RCC 7860 (cell line): Measurements from ENCODE around the gene TMEM11.

ENCODE experiments used
- DNase-seq: peaks from one replicate; pipeline ENCODE4 v3.0.0-alpha.2; 2015; ENCODE audit warnings: low spot score
- FAIRE-seq: peaks from 2 replicates; lab custom pipeline; 2012; peaks lifted over from hg19 to GRCh38; lab: Jason Lieb, UNC

TMEM11 gene

GRCh38 chr17:21163101-21163500 lies 50.9 kb downstream of the TMEM11 start:
- no peak for FAIRE-seq
- no peak for DNase-seq

GRCh38 chr17:21162394-21162775 lies 51.6 kb downstream of the TMEM11 start:
- FAIRE-seq, result no peak
- no peak for DNase-seq

GRCh38 chr17:21161498-21162393 lies 52.2 kb downstream of the TMEM11 start:
- FAIRE-seq (no peak), DNase-seq (no peak)

GRCh38 chr17:21160401-21160800 lies 53.6 kb downstream of the TMEM11 start:
- no peak for DNase-seq
- FAIRE-seq, result no peak

GRCh38 chr17:21157586-21158370 lies 56.2 kb downstream of the TMEM11 start:
- DNase-seq, result no peak
- FAIRE-seq, result no peak

GRCh38 chr17:21152731-21153130 lies 61.2 kb downstream of the TMEM11 start:
- DNase-seq, result no peak
- FAIRE-seq, result no peak

GRCh38 chr17:21149621-21150020 lies 64.3 kb downstream of the TMEM11 start:
- DNase-seq (no peak), FAIRE-seq (no peak)
